Ovary (tissue), 3 donors: ENCODE measurements around the gene COG3.

Source experiments
- EP300 ChIP-seq: sonication (generic); formaldehyde crosslinking; IDR thresholded peaks from one replicate; pipeline ENCODE4 v1.6.1; 2017; ENCODE audit warnings: antibody characterized with exemption
- POLR2A ChIP-seq: fragments of 450-650 bp; IDR thresholded peaks from one replicate; pipeline ENCODE4 v1.6.1; 2017; ENCODE audit warnings: antibody characterized with exemption, mild to moderate bottlenecking, moderate library complexity
- TF ChIP-seq, protein P1 (sequence below), 3 donors: fragments of 450-650 bp in 2 of 3; fragments of 200-600 bp in 1 of 3; IDR thresholded peaks; one replicate each; pipeline versions ENCODE4 v1.5.1 to v1.8.0; 2016 to 2022; ENCODE audit warnings: antibody characterized with exemption in 3 of 3, mild to moderate bottlenecking in 1 of 3
- donor health status: DM: no; HTN: no; CAD: no.

DNA sequence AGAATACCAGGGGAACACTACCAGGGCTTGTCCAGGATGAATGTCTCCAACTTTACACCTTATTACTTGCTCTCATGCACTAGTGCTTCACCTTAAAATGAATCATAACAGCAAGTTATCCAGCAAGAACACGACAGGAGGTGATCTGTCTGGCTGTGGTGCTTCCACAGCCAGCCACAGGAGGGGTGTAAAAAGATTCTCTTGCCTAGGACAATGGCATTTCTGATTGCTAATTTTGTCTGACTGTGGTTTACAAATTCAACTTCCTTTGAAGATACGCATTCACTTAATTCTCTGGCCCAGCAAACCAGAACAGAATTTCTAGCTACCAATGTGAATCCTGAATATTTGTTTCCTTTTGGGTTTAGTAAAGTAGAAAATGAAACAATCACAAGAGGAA is 23.1 kb upstream of the COG3 start:
- TF ChIP-seq, protein P1, sequence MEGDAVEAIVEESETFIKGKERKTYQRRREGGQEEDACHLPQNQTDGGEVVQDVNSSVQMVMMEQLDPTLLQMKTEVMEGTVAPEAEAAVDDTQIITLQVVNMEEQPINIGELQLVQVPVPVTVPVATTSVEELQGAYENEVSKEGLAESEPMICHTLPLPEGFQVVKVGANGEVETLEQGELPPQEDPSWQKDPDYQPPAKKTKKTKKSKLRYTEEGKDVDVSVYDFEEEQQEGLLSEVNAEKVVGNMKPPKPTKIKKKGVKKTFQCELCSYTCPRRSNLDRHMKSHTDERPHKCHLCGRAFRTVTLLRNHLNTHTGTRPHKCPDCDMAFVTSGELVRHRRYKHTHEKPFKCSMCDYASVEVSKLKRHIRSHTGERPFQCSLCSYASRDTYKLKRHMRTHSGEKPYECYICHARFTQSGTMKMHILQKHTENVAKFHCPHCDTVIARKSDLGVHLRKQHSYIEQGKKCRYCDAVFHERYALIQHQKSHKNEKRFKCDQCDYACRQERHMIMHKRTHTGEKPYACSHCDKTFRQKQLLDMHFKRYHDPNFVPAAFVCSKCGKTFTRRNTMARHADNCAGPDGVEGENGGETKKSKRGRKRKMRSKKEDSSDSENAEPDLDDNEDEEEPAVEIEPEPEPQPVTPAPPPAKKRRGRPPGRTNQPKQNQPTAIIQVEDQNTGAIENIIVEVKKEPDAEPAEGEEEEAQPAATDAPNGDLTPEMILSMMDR (IDR thresholded peaks at IDR 0.05): no peak
- no peak for TF ChIP-seq POLR2A
- no peak for TF ChIP-seq EP300
